Skeletal muscle tissue (tissue), 4 donors: Measurements from ENCODE around the gene CUL7. TPM values are rescaled to one million over a fixed set of nuclear protein-coding genes. Genes with fewer than 3 reads are reported as not detected.
"Not testable (repeated sequence)": the region's sequence is repeated elsewhere in the genome, so short reads cannot be mapped to it uniquely, and the experiment has no call there.

Experiments used
- H3K27ac ChIP-seq: one replicate; pipeline ENCODE4 v1.7.0; 2013; ENCODE audit warnings: mild to moderate bottlenecking, low read depth, low read length, inconsistent platforms
- H3K27me3 ChIP-seq, 3 donors: one replicate each; pipeline ENCODE4 v1.7.0; 2013; ENCODE audit warnings: low read length in 3 of 3; ENCODE audit not compliant: control insufficient read depth in 3 of 3, insufficient read depth in 3 of 3
- H3K36me3 ChIP-seq, 3 donors: one replicate each; pipeline ENCODE4 v1.7.0; 2013; ENCODE audit warnings: low read length in 3 of 3; ENCODE audit not compliant: control insufficient read depth in 3 of 3, insufficient read depth in 3 of 3
- H3K4me1 ChIP-seq, 3 donors: one replicate each; pipeline ENCODE4 v1.7.0; 2013; ENCODE audit warnings: low read length in 3 of 3, mild to moderate bottlenecking in 3 of 3; ENCODE audit not compliant: control insufficient read depth in 3 of 3, insufficient read depth in 3 of 3
- H3K4me3 ChIP-seq, 3 donors: one replicate each; pipeline ENCODE4 v1.7.0; 2013; ENCODE audit warnings: low read length in 3 of 3
- H3K9ac ChIP-seq, 3 donors: one replicate each; pipeline ENCODE4 v1.7.0; 2013; ENCODE audit warnings: low read length in 3 of 3, mild to moderate bottlenecking in 3 of 3, moderate library complexity in 2 of 3, low read depth in 1 of 3
- H3K9me3 ChIP-seq, 3 donors: one replicate each; pipeline ENCODE4 v1.7.0; 2013; ENCODE audit warnings: low read length in 3 of 3; ENCODE audit not compliant: control insufficient read depth in 3 of 3
- total RNA-seq: library from RNA; depleted of rRNA; stranded (reverse); fragments of >200 nt; gene quantifications from one replicate; pipeline ENCODE4 v1.2.3, GENCODE V29; 2014
- donor health status: Osteomylitis.

Gene CUL7
- total RNA-seq, 1 donor from 2014 or later, result 27.1 TPM

DNA sequence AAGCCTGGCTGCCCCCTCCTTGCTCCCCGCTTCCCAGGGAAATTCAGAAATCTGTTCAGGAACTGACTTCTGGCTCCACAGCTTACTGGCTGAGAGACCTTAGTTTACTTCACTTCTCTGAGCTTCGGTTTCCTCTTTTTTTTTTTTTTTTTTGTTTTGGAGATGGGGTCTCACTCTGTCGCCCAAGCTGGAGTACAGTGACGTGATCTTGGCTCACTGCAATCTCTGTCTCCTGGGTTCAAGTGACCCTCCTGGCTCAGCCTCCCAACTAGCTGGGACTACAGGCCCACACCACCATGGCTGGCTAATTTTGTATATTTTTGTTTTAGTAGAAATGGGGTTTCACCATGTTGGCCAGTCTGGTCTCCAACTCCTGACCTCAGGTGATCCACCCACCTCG is 37.4 kb upstream of the CUL7 start:
- Histone ChIP-seq H3K36me3 (no peaks in the 10 kb centered on the region), H3K27ac (no peak overlapping the region), H3K9me3 (no peaks in the 10 kb centered on the region), H3K9ac (no peak overlapping the region), H3K27me3 (no peaks in the 10 kb centered on the region), H3K4me1 (peaks cover 6 to 8% (median 7%) of the 10 kb centered on the region in 3 donors), H3K4me3 (no peak overlapping the region)

DNA sequence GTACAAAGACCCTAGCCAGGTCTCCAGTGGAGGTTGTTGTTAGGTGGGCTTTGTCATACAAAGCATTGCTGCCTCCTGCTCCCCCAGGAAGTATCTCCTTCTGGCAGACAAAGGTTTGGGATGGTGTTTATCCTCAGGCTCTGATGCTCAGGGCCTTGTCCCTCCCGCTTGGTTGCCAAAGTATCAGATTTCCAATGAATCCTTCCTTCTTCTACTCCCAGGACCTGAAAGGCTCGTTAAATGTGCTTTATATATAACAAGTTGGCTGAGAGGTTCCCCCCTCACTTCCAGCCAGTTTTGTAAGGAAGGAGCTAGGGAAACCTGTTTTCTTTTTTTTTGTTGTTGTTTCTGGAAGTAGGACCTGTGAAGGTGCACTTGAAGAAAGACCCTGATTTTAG is 36.9 kb upstream of the CUL7 start:
- Histone ChIP-seq H3K27me3 (no peaks in the 10 kb centered on the region), H3K4me1 (peaks cover 6 to 8% (median 7%) of the 10 kb centered on the region in 3 donors), H3K4me3 (no peak overlapping the region), H3K9me3 (no peaks in the 10 kb centered on the region), H3K36me3 (no peaks in the 10 kb centered on the region), H3K9ac (no peak overlapping the region), H3K27ac (no peak overlapping the region)

DNA sequence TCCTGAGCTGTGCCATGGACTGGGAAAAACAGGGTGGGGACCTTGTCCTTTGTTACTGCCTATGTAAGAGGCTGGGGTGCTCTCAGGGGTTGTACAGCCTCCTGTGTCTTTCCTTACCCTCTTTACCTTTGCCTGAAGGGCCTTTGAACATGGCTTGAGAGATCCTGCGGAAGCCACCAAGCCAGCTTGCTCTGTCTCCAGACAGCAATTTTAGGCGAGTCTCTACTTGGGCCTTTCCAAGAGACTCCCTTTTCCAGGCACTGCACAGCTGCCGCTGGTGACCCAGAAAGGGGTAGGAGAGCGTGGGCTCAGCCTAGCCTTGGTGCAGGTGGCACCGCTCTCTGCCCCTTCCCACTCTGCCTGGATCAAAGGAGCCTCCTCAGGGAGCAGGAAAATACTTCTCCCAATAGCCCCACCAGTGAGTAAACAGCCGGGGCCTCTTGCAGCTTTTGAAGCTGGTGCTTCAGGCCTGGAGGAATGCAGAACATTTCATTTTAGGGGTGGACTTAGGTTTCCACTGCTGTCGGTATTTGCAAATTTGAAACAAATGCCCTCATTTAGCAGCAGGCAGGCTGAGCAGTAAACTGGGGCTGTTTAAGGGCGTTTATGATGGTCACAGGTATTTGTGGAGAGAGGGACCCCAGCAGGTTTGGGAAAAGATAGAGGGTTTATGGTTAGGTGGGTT is 36.4 kb upstream of the CUL7 start:
- Histone ChIP-seq H3K27me3 (no peaks in the 10 kb centered on the region), H3K9ac (no peak overlapping the region), H3K36me3 (no peaks in the 10 kb centered on the region), H3K27ac (no peak overlapping the region), H3K4me1 (peaks cover 6 to 8% (median 7%) of the 10 kb centered on the region in 3 donors), H3K4me3 (no peak overlapping the region), H3K9me3 (no peaks in the 10 kb centered on the region)

DNA sequence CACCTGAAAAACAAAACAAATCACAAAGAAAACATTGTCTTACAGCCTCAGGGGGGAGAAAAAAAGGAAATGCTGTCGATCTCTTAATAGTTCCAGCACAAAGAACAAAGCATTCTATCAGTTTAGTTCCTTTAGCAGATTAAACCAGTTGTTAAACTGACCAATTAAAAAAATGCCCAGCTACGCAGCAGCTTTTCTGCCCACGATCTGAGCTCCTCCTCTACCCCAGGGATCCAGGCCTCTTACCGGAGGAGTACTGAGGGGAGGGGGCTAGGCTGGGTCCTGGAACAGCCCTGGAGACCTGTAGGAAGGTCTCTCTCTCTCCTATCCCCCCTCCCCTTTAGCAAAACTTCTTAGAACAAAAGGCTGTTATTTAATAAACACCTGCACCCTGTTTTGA is 35.8 kb upstream of the CUL7 start:
- Histone ChIP-seq H3K4me1 (peaks cover 6 to 8% (median 7%) of the 10 kb centered on the region in 3 donors), H3K9ac (no peak overlapping the region), H3K4me3 (no peak overlapping the region), H3K27ac (no peak overlapping the region), H3K36me3 (no peaks in the 10 kb centered on the region), H3K9me3 (no peaks in the 10 kb centered on the region), H3K27me3 (no peaks in the 10 kb centered on the region)

DNA sequence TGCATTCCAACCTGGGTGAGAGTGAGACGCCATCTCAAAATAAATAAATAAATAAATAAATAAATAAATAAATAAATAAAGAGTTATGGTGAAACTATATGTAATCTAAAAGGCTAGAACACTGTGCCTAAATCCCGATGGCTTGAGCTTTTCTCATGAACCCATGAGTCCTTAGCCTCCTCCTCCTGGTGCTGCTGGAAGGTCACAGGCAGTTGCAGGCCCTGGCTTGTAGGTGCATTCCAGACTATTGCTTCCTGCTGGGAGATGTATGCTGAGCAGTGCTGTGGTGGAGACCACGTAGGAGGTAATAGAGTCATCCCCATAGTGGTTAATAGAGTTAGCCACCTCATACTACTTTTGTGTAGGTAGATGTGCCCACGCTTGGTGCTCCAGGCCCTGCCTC is 35.0 kb upstream of the CUL7 start:
- no peaks in the 10 kb centered on the region for H3K9me3 ChIP-seq
- H3K9ac ChIP-seq, result no peak overlapping the region
- H3K27ac ChIP-seq, result no peak overlapping the region
- H3K4me1 ChIP-seq, result peaks cover 4 to 5% (median 4%) of the 10 kb centered on the region in 3 donors
- no peak overlapping the region for H3K4me3 ChIP-seq
- no peaks in the 10 kb centered on the region for H3K27me3 ChIP-seq
- no peaks in the 10 kb centered on the region for H3K36me3 ChIP-seq

DNA sequence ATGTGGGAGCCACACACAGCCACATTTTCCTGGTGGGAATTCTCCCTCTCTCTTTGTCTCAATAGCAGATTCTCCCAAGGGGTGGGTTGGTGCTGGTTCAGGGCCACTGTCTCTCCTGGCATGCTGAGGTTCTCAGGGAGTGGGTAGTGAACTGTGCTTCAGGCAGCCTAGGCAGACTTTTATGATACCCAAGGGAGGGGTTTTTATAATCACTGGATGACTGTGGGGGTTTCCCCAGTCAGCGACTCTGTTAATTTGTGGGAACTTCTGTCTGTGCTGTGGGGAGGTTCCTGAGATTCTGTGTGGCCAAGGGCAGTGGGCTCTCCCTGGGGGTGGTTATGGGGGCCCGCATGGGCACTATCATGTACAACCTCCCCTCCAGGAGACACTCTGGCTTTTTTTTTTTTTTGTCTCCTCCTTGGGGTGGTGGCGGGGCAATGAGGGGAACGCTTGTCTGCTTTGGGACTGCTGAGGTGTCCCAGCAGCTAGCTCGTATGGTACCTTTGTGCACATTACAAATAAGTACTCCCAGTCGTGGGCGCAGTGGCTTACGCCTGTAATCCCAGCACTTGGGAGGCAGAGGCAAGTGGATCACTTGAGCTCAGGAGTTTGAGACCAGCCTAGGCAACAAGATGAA is 32.5 kb upstream of the CUL7 start:
- H3K36me3 ChIP-seq, result no peaks in the 10 kb centered on the region
- H3K4me1 ChIP-seq, result no peaks in the 10 kb centered on the region
- H3K27ac ChIP-seq, result no peak overlapping the region
- H3K4me3 ChIP-seq, result no peak overlapping the region
- H3K9me3 ChIP-seq, result no peaks in the 10 kb centered on the region
- H3K27me3 ChIP-seq, result no peaks in the 10 kb centered on the region
- no peak overlapping the region for H3K9ac ChIP-seq

DNA sequence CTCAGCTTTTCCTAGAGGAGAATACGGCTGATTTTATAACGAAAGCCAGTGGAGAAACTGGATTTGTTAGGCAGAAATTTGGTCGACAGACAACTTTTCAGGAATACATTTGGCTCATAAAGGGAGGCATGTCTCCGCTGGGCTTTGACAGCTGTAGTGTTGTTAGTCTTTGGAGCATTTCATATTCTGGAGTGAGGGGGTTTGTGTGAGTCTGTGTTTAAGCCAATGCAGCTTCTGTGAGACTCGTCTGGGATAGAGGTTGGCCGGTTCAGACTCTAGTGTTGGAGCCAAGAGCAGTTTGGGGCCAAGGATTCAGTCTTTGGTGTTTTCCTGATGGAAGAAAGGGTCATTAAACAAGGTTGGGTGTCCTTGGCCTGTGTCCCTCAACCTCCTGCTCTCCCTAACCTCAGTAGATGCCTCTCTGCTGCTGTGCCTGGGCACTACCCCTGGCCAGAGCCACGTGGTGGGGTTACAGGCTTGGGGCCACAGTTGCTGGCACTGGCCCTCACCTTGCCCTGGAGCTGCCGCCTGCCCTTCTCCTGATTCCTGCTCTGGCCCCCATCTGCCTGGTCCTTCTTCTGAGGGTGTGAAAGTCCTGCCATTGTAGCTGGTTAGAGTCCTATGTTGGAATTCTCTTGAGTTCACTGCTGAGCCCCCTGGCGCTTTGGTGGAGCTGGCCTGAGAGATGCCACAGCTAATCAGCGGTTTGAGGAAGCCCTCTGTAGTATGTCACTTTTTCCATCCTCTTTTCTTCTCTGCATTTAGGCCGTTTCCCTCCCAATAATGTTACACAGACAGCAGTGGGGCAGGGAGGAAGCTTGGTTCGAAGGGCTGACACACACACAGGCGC is 29.4 kb upstream of the CUL7 start:
- H3K27me3 ChIP-seq, result peaks cover 0 to 1% (median under 1%) of the 10 kb centered on the region in 3 donors
- H3K27ac ChIP-seq, result no peak overlapping the region
- no peak overlapping the region for H3K4me3 ChIP-seq
- H3K4me1 ChIP-seq, result no peaks in the 10 kb centered on the region
- H3K9me3 ChIP-seq, result no peaks in the 10 kb centered on the region
- H3K36me3 ChIP-seq, result no peaks in the 10 kb centered on the region
- H3K9ac ChIP-seq, result no peak overlapping the region

DNA sequence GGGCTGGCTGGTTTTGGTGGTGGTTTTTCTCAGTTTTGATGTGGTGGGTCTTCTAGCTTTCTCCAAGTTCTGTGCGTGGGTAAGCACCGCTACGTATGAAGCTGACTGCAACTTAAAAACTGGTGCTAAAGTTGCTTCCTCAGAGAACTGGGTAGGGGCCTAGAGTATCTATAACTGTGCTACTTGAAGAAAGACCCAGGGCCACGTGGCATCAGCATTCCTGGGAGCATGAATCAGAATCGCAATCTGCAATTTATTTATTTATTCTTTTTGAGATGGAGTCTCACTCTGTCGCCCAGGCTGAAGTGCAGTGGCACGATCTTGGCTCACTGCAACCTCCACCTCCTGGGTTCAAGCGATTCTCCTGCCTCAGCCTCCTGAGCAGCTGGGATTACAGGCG is 28.3 kb upstream of the CUL7 start:
- not testable (repeated sequence) for H3K27ac ChIP-seq, H3K36me3 ChIP-seq, H3K9ac ChIP-seq, H3K9me3 ChIP-seq, H3K4me1 ChIP-seq, H3K4me3 ChIP-seq
- peaks cover 0 to 12% (median 11%) of the 10 kb centered on the region in 3 donors for H3K27me3 ChIP-seq

DNA sequence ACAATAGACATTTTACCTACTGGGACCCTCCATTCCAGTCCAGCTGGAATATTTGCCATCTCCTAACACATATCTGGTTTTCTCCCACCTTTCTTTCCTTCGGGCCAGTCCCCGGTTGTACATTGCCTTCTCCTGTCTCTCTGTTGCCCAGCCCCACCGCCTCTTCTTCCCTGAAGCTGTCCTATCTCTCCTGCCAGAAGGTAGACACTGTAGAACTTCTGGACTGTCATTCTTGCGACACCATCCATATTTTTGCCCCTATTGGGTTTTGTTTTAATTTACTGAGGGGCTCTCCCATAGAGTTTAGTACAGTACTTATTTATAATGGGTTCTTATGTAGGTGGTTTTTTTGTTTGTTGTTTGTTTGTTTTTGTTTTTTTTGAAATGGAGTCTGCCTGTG is 27.4 kb upstream of the CUL7 start:
- H3K27me3 ChIP-seq, result peaks cover 0 to 19% (median 14%) of the 10 kb centered on the region in 3 donors
- H3K4me1 ChIP-seq, result peaks cover 0 to 8% (median 7%) of the 10 kb centered on the region in 3 donors
- no peak overlapping the region for H3K27ac ChIP-seq
- H3K36me3 ChIP-seq, result no peaks in the 10 kb centered on the region
- H3K9ac ChIP-seq, result no peak overlapping the region
- no peak overlapping the region for H3K4me3 ChIP-seq
- no peaks in the 10 kb centered on the region for H3K9me3 ChIP-seq

DNA sequence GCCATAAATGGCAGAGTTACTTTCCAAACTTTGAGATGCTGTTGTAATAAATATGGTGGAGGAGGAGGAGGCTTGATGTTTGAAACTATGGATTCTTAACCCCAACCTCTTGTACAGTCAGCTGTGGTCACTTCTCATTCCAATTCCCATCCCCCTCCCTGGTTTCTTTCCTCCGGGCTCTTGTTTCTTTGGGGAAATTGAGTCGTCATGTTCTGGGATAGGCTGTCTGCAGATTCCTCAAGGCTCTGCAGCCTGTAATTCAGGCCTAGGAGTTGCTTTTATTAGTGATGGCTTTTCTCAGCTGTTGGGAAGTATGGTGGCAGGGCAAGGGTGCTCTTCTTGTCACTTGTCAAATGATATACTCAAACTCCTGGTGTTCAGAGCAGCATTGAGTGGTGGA is 25.0 kb upstream of the CUL7 start:
- H3K9ac ChIP-seq, result no peak overlapping the region
- no peak overlapping the region for H3K4me3 ChIP-seq

More for the DNA sequence above, 25.0 kb upstream of the CUL7 start:
- H3K4me1 ChIP-seq, result peaks cover 4 to 11% (median 11%) of the 10 kb centered on the region in 3 donors
- H3K27me3 ChIP-seq, result peaks cover 0 to 23% (median 14%) of the 10 kb centered on the region in 3 donors
- H3K36me3 ChIP-seq, result peaks cover 2 to 9% (median 3%) of the 10 kb centered on the region in 3 donors
- no peak overlapping the region for H3K27ac ChIP-seq
- no peaks in the 10 kb centered on the region for H3K9me3 ChIP-seq
